GM13977 (cell line): ENCODE results near the gene GTF2A1L.

Experiments
- DNase-seq: peaks from one replicate; pipeline ENCODE4 v3.0.0; 2012; ENCODE audit warnings: low spot score
- CTCF ChIP-seq: IDR thresholded peaks from 2 replicates; pipeline ENCODE4 v1.5.1; 2012; ENCODE audit warnings: mild to moderate bottlenecking, control low read depth; ENCODE audit not compliant: insufficient read depth; ENCODE audit errors: extremely low read depth, missing control alignments
- in situ Hi-C: fragments of 300-500 bp; cut with MboI; formaldehyde crosslinking; loops from one replicate; pipeline ENCODE4 v1.12.0; 2022; ENCODE audit warnings: low sequenced_read_pairs, low pct_unique_long_range_greater_than_20kb, mixed read lengths, inconsistent platforms; ENCODE audit not compliant: unreplicated experiment

GTF2A1L gene

DNA sequence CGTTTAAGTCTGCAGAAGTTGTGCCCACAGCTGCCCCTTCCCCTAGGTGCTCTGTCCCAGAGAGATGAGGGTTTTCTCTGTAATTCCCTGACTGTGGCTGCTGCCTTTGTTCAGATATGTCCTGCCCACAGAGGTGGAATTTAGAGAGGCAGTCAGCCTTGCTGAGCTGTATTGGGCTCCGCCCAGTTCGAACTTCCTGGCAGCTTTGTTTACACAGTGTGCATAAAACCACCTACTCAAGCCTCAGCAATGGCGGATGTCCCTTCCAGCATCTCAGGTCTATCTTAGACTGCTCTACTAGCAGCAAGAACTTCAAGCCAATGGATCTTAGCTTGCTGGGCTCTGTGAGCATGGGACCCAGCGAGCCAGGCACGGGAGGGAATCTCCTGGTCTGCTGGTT, 89.8 kb downstream of the GTF2A1L start:
- in situ Hi-C loops: no loop called here
- no peak for DNase-seq
- no peak for TF ChIP-seq CTCF

DNA sequence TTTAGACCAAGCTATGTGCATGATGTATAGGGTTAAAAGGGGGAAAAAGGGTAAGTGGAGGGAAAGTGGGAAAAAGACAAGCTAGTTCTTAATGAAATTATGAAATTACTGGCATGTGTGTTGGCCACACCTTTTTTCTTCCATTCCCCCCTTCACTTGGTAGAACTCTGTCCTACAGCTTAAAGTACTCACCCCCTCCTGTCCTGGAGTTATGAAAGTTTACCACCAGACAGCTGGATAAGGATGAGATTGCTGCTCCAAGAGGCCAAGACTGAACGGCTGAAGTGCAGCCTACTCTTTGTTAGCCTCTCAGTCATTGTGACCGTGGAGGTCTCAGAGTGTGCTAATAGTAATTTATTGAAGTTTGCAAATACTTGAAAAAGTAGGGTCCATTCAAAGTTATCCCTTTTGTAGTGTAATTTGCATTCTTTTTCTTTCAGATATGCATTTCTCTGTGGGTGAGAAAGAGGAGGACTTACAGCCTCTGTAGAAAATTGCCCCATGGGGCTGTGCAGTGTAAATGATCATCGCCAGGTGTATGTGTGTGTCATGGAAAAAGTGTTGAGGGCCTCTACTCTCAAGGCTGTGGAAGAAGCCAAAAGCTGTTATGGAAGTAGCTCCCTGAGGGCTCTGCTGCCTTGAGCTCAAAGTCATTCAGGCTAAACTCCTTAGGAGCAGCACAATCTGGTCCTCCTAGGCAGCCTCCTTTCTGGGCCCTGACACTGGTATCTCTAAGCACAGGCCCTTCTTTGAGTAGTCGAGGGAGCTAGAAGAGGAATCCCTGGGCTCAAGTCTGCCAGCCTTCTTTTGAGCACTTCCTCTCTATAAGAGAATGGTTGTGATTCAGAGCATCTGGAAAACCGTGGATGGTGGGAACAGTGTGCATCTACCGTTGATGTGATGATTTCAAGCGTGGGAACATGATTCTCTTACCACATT, 91.7 kb downstream of the GTF2A1L start:
- DNase-seq: no peak
- in situ Hi-C loops: no loop called here
- no peak for TF ChIP-seq CTCF

GRCh38 chr2:48711343-48711742, 93.7 kb downstream of the GTF2A1L start:
- no peak for DNase-seq
- no peak for TF ChIP-seq CTCF
- in situ Hi-C loops: no loop called here

DNA sequence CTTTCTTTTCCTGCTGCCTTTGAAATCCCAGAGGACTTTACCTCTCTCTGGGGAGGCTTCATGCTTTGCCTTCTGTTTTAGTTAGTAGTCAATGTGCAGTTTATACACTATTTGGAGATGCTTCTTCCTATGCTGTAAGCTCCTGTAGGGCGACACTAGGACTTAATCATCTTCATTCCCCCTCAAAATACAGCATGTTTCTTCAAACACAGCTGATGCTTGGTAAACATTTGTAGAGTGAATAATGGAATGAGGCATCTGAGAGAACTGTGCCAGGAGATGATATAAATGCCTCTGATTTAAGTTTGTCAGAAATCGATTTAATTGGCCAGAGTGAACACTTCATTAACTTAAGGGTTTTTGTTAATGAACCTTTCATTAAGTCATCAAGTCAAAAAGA, 94.5 kb downstream of the GTF2A1L start:
- DNase-seq: no peak
- no peak for TF ChIP-seq CTCF
- in situ Hi-C loops: no loop called here

DNA sequence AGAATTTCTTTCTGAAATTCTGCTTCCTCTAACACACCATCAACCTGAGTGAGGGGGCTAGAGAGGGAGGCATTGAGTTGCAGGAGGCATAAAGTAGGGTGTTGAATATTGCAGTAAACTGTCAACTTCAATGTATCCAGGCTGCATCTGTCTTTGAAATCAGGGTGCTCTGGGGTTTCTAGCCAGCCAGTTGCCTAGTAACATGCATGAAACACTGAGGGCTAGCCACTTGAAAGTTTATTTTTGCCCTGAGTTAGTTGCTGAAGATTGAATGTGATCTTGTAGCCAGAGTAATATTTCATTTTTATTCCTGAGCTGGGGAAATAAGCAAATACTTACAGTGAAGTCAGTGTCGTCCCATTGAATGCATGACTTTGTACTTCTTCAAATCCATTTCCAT, 96.0 kb downstream of the GTF2A1L start:
- no peak for TF ChIP-seq CTCF

GRCh38 chr2:48714245-48714644, 96.6 kb downstream of the GTF2A1L start:
- DNase-seq: no peak
- TF ChIP-seq CTCF: no peak
- in situ Hi-C loops: no loop called here

More for the DNA sequence above, 96.0 kb downstream of the GTF2A1L start:
- in situ Hi-C loops: no loop called here
- DNase-seq: no peak
